Suprapubic skin (tissue), 3 donors: Measurements from ENCODE around the gene SLC1A1.

ENCODE experiments used
- CTCF ChIP-seq, 2 donors: fragments of 200-600 bp in 1 of 2; fragments of 450-650 bp in 1 of 2; sonication (generic) in 1 of 2; IDR thresholded peaks; one replicate each; pipeline ENCODE4 v1.5.1; 2016 to 2019; ENCODE audit warnings: antibody characterized with exemption in 2 of 2, mild to moderate bottlenecking in 1 of 2, moderate library complexity in 1 of 2
- EP300 ChIP-seq: sonication (generic); formaldehyde crosslinking; IDR thresholded peaks from one replicate; pipeline ENCODE4 v1.6.1; 2017; ENCODE audit warnings: antibody characterized with exemption
- POLR2A ChIP-seq, 2 donors: fragments of 450-650 bp; IDR thresholded peaks; one replicate each; pipeline ENCODE4 v1.6.1; 2017; ENCODE audit warnings: antibody characterized with exemption in 2 of 2, mild to moderate bottlenecking in 2 of 2, moderate library complexity in 2 of 2

GRCh38 chr9:4559261-4560182 is 69.3 kb downstream of the SLC1A1 start:
- TF ChIP-seq POLR2A (IDR thresholded peaks at IDR 0.05) (no peak), CTCF (IDR thresholded peaks at IDR 0.05) (no peak), EP300 (no peak)
